Bronchial epithelial cell (primary cell): ENCODE measurements around the gene RFTN1. TPM values are rescaled to one million over a fixed set of nuclear protein-coding genes. Genes with fewer than 3 reads are reported as not detected.

ENCODE experiments used
- DNase-seq: peaks from one replicate; pipeline ENCODE4 v3.0.0-alpha.2; 2010; ENCODE audit warnings: low read depth
- FAIRE-seq: peaks from 2 replicates; lab custom pipeline; 2011; peaks lifted over from hg19 to GRCh38; lab: Jason Lieb, UNC
- H3K27me3 ChIP-seq: 2 replicates; pipeline ENCODE4 v1.5.1; 2011; ENCODE audit warnings: low read length; ENCODE audit not compliant: control insufficient read depth, insufficient read depth
- H3K36me3 ChIP-seq: 2 replicates; pipeline ENCODE4 v1.5.1; 2011; ENCODE audit warnings: low read length; ENCODE audit not compliant: control insufficient read depth, insufficient read depth
- H3K4me3 ChIP-seq: 2 replicates; pipeline ENCODE4 v1.5.1; 2011; ENCODE audit warnings: mild to moderate bottlenecking, low read depth, low read length, control low read depth
- CTCF ChIP-seq: IDR thresholded peaks from 2 replicates; pipeline ENCODE4 v1.5.1; 2011; ENCODE audit warnings: mild to moderate bottlenecking, moderate library complexity, low read length, control low read depth, inconsistent platforms; ENCODE audit not compliant: insufficient read depth, severe bottlenecking
- total RNA-seq: library from RNA; depleted of rRNA; stranded (reverse); fragments of >200 nt; gene quantifications from 2 replicates; pipeline ENCODE4 v1.2.1, GENCODE V29; 2014

Gene RFTN1
- total RNA-seq, 1 donor from 2014 or later: 9.2 TPM

GRCh38 chr3:16506884-16507577, 6.5 kb downstream of the RFTN1 start:
- TF ChIP-seq CTCF: no peak
- DNase-seq: no peak
- Histone ChIP-seq H3K27me3 (no peaks in the 10 kb centered on the region), H3K4me3 (no peak overlapping the region), H3K36me3 (no peaks in the 10 kb centered on the region)
- FAIRE-seq: no peak

- no peaks in the 10 kb centered on the region for H3K36me3 ChIP-seq
- FAIRE-seq: no peak
- no peaks in the 10 kb centered on the region for H3K27me3 ChIP-seq
- DNase-seq: no peak
- H3K4me3 ChIP-seq: no peak overlapping the region
- no peak for TF ChIP-seq CTCF
Measured at GRCh38 chr3:16506451-16506850, 7.0 kb downstream of the RFTN1 start.

GRCh38 chr3:16504692-16505091, 8.8 kb downstream of the RFTN1 start:
- Histone ChIP-seq H3K27me3 (no peaks in the 10 kb centered on the region), H3K36me3 (no peaks in the 10 kb centered on the region), H3K4me3 (no peak overlapping the region)
- no peak for TF ChIP-seq CTCF
- DNase-seq: no peak
- FAIRE-seq: no peak

- Histone ChIP-seq H3K27me3 (no peaks in the 10 kb centered on the region), H3K36me3 (no peaks in the 10 kb centered on the region), H3K4me3 (no peak overlapping the region)
- FAIRE-seq (no peak), DNase-seq (no peak)
- no peak for TF ChIP-seq CTCF
Measured at GRCh38 chr3:16504242-16504641, 9.3 kb downstream of the RFTN1 start.

- H3K36me3 ChIP-seq: no peaks in the 10 kb centered on the region
- H3K27me3 ChIP-seq: no peaks in the 10 kb centered on the region
- no peak for FAIRE-seq
- TF ChIP-seq CTCF: no peak
- no peak for DNase-seq
- no peak overlapping the region for H3K4me3 ChIP-seq
Measured at GRCh38 chr3:16503191-16503776, 10.2 kb downstream of the RFTN1 start.
